Tibial nerve (tissue), 4 donors: Measurements from ENCODE around the gene PAX6. TPM values are rescaled to one million over a fixed set of nuclear protein-coding genes. Genes with fewer than 3 reads are reported as not detected.

Experiments
- DNase-seq, 2 donors: peaks; one replicate each; pipeline ENCODE4 v3.0.0-alpha.2; 2019; ENCODE audit warnings: low spot score in 2 of 2
- H3K27ac ChIP-seq, 4 donors: fragments of 200-600 bp; sonication (generic) in 3 of 4; one replicate each; pipeline ENCODE4 v1.5.1; 2017 to 2019; ENCODE audit warnings: mild to moderate bottlenecking in 1 of 4
- H3K27me3 ChIP-seq, 2 donors: fragments of 200-600 bp; sonication (generic) in 1 of 2; one replicate each; pipeline versions ENCODE4 v1.5.1 to v1.6.0; 2017 to 2019
- H3K36me3 ChIP-seq, 3 donors: fragments of 200-600 bp; sonication (generic); one replicate each; pipeline ENCODE4 v1.5.1; 2018 to 2019
- H3K4me1 ChIP-seq, 4 donors: fragments of 200-600 bp; sonication (generic) in 3 of 4; one replicate each; pipeline ENCODE4 v1.5.1; 2017 to 2019
- H3K4me3 ChIP-seq, 4 donors: fragments of 200-600 bp; sonication (generic) in 3 of 4; one replicate each; pipeline ENCODE4 v1.5.1; 2017 to 2019; ENCODE audit warnings: mild to moderate bottlenecking in 1 of 4, moderate library complexity in 1 of 4
- H3K9me3 ChIP-seq, 4 donors: fragments of 200-600 bp; sonication (generic) in 3 of 4; one replicate each; pipeline ENCODE4 v1.5.1; 2017 to 2019
- EP300 ChIP-seq, 2 donors: sonication (generic); formaldehyde crosslinking; IDR thresholded peaks; one replicate each; pipeline ENCODE4 v1.6.1; 2017; ENCODE audit warnings: antibody characterized with exemption in 2 of 2, mild to moderate bottlenecking in 1 of 2
- POLR2A ChIP-seq, 2 donors: fragments of 450-650 bp; IDR thresholded peaks; one replicate each; pipeline ENCODE4 v1.6.1; 2017; ENCODE audit warnings: antibody characterized with exemption in 2 of 2, mild to moderate bottlenecking in 2 of 2, moderate library complexity in 2 of 2
- WGBS, 2 donors: methylation state at CpG; one replicate each; pipeline ENCODE4 v1.1.5; 2018; 5-methylcytosine and 5-hydroxymethylcytosine counted together
- total RNA-seq, 4 donors: library from RNA; depleted of rRNA; stranded (reverse); fragments of >200 nt; gene quantifications; one replicate each; pipeline ENCODE4 v1.1.0, GENCODE V29; 2016
- TF ChIP-seq, protein P1 (sequence below), 5 experiments: fragments of 200-600 bp in 3 of 5; fragments of 450-650 bp in 2 of 5; sonication (generic) in 3 of 5; IDR thresholded peaks; one replicate each; pipeline ENCODE4 v1.5.1; 2016 to 2019; ENCODE audit warnings: antibody characterized with exemption in 5 of 5, mild to moderate bottlenecking in 3 of 5, moderate library complexity in 2 of 5

PAX6 gene
- total RNA-seq, 4 donors from 2014 or later, result not detected

DNA sequence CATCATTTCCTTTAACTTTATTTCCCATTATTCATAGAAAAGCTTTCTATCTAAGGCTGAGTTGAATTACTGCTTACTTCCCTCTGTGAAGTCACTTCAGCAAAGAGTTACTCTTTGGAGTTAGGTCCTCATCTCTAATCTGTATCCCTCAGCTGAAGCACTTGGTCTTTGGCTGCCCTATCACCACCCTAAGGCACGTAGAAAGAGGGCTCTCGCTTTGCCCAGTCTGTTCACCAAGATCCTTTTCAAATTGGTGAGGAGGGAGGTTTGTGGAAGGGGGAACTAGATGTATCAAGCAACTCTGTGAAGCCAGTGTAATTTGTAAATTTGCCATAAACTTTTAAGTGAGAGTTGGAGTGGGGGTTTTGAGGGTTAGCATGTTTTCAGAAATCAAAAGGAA is 43.4 kb downstream of the PAX6 start:
- TF ChIP-seq POLR2A (IDR thresholded peaks at IDR 0.05) (no peak), EP300 (IDR thresholded peaks at IDR 0.05) (no peak)
- TF ChIP-seq, protein P1, sequence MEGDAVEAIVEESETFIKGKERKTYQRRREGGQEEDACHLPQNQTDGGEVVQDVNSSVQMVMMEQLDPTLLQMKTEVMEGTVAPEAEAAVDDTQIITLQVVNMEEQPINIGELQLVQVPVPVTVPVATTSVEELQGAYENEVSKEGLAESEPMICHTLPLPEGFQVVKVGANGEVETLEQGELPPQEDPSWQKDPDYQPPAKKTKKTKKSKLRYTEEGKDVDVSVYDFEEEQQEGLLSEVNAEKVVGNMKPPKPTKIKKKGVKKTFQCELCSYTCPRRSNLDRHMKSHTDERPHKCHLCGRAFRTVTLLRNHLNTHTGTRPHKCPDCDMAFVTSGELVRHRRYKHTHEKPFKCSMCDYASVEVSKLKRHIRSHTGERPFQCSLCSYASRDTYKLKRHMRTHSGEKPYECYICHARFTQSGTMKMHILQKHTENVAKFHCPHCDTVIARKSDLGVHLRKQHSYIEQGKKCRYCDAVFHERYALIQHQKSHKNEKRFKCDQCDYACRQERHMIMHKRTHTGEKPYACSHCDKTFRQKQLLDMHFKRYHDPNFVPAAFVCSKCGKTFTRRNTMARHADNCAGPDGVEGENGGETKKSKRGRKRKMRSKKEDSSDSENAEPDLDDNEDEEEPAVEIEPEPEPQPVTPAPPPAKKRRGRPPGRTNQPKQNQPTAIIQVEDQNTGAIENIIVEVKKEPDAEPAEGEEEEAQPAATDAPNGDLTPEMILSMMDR (IDR thresholded peaks at IDR 0.05), result no peak
- Histone ChIP-seq H3K36me3 (no peaks in the 10 kb centered on the region), H3K9me3 (no peaks in the 10 kb centered on the region), H3K4me3 (no peak overlapping the region), H3K27me3 (peaks cover 0 to 2% of the 10 kb centered on the region in 2 donors), H3K27ac (no peak overlapping the region), H3K4me1 (no peaks in the 10 kb centered on the region)
- DNase-seq, result no peak
- 95 to 97% methylated on average over 2 of the region's 2 CpGs for WGBS, 2 donors

DNA sequence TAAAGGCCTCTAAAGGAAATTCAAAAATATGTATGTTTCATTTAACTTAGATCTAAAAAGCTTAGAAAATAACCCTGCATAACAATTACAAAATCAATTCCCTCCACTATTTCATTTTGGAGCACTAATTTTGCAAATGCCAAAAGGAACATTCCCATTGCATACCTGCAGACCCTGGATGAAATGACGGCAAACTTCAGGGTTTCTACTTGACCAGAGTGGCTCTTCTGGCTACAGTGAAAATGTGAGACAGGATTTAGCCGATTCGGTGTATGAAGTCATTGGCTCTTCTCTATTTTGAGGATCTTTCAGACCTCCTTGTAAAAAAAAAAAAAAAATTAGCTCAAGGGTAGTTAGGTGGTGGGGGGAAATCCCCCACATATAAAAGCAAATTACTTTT is 44.1 kb downstream of the PAX6 start:
- Histone ChIP-seq H3K4me1 (no peaks in the 10 kb centered on the region), H3K9me3 (no peaks in the 10 kb centered on the region), H3K36me3 (no peaks in the 10 kb centered on the region), H3K27ac (no peak overlapping the region), H3K27me3 (peaks cover 0 to 2% of the 10 kb centered on the region in 2 donors), H3K4me3 (no peak overlapping the region)
- DNase-seq, result no peak
- no peak for TF ChIP-seq EP300 (IDR thresholded peaks at IDR 0.05)
- no peak for TF ChIP-seq POLR2A (IDR thresholded peaks at IDR 0.05)
- TF ChIP-seq, protein P1 (IDR thresholded peaks at IDR 0.05), result no peak
- 94 to 95% methylated on average over 3 of the region's 3 CpGs for WGBS, 2 donors

DNA sequence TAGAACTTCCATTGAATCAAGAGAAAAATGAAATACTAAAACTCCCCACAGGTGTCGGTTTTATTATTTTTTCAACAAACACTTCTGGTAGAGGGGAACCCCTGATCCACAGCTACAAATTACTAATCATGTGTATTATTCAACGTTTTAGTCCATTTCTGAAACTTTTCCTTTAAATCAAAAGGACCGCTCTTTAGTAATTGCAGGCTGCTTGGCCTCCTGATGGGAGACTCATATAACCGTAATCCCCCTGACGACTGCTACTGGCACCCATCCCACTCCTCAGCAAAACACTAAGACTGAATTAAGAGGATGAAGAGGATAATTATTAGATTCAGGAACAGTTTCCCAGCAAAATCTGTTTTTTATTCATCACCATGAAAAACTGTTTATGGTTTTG is 46.4 kb downstream of the PAX6 start:
- TF ChIP-seq, protein P1 (IDR thresholded peaks at IDR 0.05), result no peak
- TF ChIP-seq POLR2A (IDR thresholded peaks at IDR 0.05) (no peak), EP300 (IDR thresholded peaks at IDR 0.05) (no peak)
- 56 to 65% methylated on average over 5 of the region's 5 CpGs for WGBS, 2 donors
- Histone ChIP-seq H3K9me3 (no peaks in the 10 kb centered on the region), H3K27ac (no peak overlapping the region), H3K4me1 (no peaks in the 10 kb centered on the region), H3K4me3 (no peak overlapping the region), H3K36me3 (no peaks in the 10 kb centered on the region), H3K27me3 (peaks cover 0 to 2% of the 10 kb centered on the region in 2 donors)
- DNase-seq, result no peak

DNA sequence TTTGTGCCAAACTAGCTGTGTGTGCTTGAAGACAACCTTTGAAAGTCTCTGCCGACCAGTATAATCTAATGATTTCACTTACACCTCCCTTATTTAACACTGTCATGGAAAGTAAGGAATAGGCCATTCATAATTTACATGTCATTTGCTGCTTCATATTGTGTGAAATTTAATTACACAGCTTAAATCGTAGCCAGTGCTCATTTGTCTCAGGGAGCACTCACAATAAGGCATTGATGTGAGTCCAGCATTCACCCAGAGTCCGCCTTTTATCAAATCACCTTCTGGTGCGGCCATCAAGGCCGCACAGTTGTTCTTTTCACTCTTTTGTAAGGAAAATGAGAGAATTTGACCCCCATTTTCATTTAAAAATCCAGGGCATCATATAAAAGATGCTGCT is 46.9 kb downstream of the PAX6 start:
- Histone ChIP-seq H3K4me3 (no peak overlapping the region), H3K4me1 (no peaks in the 10 kb centered on the region), H3K27me3 (peaks cover 0 to 2% of the 10 kb centered on the region in 2 donors), H3K27ac (no peak overlapping the region), H3K9me3 (no peaks in the 10 kb centered on the region), H3K36me3 (no peaks in the 10 kb centered on the region)
- 70 to 73% methylated on average over 5 of the region's 5 CpGs for WGBS, 2 donors
- DNase-seq, result no peak
- TF ChIP-seq, protein P1 (IDR thresholded peaks at IDR 0.05), result no peak
- no peak for TF ChIP-seq EP300 (IDR thresholded peaks at IDR 0.05)
- no peak for TF ChIP-seq POLR2A (IDR thresholded peaks at IDR 0.05)

DNA sequence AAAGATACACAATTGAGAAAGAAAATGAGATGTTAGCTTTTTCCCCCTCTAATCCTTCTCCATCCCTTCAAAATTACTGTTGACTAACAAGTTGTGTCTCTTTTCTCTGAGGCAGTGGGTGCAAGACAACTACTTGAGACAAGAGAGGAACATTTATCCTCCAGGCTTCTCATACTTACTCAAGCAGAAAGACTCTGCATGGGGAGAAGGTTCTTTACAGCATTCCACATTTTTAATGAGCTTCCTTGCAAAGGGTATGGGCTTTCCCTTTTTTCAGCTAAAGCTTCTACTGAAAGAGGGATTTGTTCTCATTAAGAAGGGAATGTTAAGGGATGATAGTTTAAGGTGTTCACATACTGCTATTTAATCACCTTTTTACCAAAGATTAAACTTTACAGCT is 47.8 kb downstream of the PAX6 start:
- DNase-seq, result no peak
- TF ChIP-seq POLR2A (IDR thresholded peaks at IDR 0.05), result no peak
- TF ChIP-seq EP300 (IDR thresholded peaks at IDR 0.05), result no peak
- TF ChIP-seq, protein P1 (IDR thresholded peaks at IDR 0.05), result no peak
- no peaks in the 10 kb centered on the region for H3K4me1 ChIP-seq
- H3K9me3 ChIP-seq, result no peaks in the 10 kb centered on the region
- no peak overlapping the region for H3K27ac ChIP-seq
- H3K36me3 ChIP-seq, result no peaks in the 10 kb centered on the region
- no peak overlapping the region for H3K4me3 ChIP-seq
- peaks cover 0 to 2% of the 10 kb centered on the region in 2 donors for H3K27me3 ChIP-seq
